Immature natural killer cell (primary cell): ENCODE data around the gene FGFR2. TPM values are rescaled to one million over a fixed set of nuclear protein-coding genes. Genes with fewer than 3 reads are reported as not detected.

Experiments
- DNase-seq, 3 donors: peaks; one replicate each; pipeline ENCODE4 v3.0.0; 2022; ENCODE audit warnings: mixed read lengths in 1 of 3
- H3K27ac Mint-ChIP-seq, 6 donors: one replicate each; pipeline ENCODE4 v1.8.0; 2020; ENCODE audit warnings: mixed read lengths in 6 of 6, mild to moderate bottlenecking in 5 of 6, inconsistent platforms in 4 of 6, moderate library complexity in 3 of 6
- H3K27me3 Mint-ChIP-seq, 3 donors: one replicate each; pipeline ENCODE4 v1.8.0; 2020 to 2021; ENCODE audit warnings: low read depth in 3 of 3, mild to moderate bottlenecking in 3 of 3, mixed read lengths in 3 of 3, moderate library complexity in 3 of 3, inconsistent platforms in 1 of 3
- H3K36me3 Mint-ChIP-seq, 3 donors: one replicate each; pipeline ENCODE4 v1.8.0; 2020; ENCODE audit warnings: mixed read lengths in 3 of 3, inconsistent platforms in 2 of 3, mild to moderate bottlenecking in 2 of 3
- H3K4me1 Mint-ChIP-seq, 2 donors: one replicate each; pipeline ENCODE4 v1.8.0; 2020; ENCODE audit warnings: inconsistent platforms in 2 of 2, mild to moderate bottlenecking in 2 of 2, mixed read lengths in 2 of 2, moderate library complexity in 1 of 2
- H3K4me3 Mint-ChIP-seq, 5 donors: one replicate each; pipeline ENCODE4 v1.8.0; 2020; ENCODE audit warnings: mild to moderate bottlenecking in 5 of 5, mixed read lengths in 5 of 5, inconsistent platforms in 3 of 5, moderate library complexity in 3 of 5
- H3K9me3 Mint-ChIP-seq, 6 donors: one replicate each; pipeline ENCODE4 v1.8.0; 2020; ENCODE audit warnings: mild to moderate bottlenecking in 6 of 6, mixed read lengths in 6 of 6, inconsistent platforms in 4 of 6, moderate library complexity in 3 of 6
- polyA plus RNA-seq, 3 donors: library from polyadenylated mRNA; unstranded; fragments of 300-500 nt; fragmentation: Illumina TruSeq; gene quantifications; one replicate each; pipeline ENCODE4 v1.2.3, GENCODE V29; 2021

The FGFR2 gene
- polyA plus RNA-seq, 3 donors from 2014 or later = not detected

DNA sequence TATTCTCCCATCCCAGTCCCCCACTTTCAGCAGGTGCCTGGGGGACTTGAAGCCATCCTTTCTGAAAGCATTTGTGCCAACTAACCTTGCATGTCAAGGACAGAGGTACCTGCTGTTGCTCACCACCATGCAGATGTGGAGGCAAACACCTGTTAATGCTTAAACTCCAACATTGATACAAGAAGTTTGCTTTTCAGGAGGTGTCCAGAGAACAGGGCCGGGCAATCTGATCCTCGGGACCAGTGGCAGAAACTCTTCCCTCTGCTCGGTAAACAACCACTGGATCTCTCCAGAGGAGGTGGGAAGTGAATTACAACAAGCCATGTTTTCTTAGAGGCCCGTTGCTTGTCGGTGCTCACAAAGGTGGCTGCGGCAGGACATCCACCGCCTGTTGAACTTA, 54.7 kb downstream of the FGFR2 start:
- DNase-seq = no peak
- H3K36me3 Mint-ChIP-seq = no peaks in the 10 kb centered on the region
- no peak overlapping the region for H3K27ac Mint-ChIP-seq
- no peak overlapping the region for H3K4me3 Mint-ChIP-seq
- peaks cover 0 to 3% (median 0%) of the 10 kb centered on the region in 6 donors for H3K9me3 Mint-ChIP-seq
- H3K27me3 Mint-ChIP-seq = peaks cover 0 to 7% (median 2%) of the 10 kb centered on the region in 3 donors
- H3K4me1 Mint-ChIP-seq = no peaks in the 10 kb centered on the region

DNA sequence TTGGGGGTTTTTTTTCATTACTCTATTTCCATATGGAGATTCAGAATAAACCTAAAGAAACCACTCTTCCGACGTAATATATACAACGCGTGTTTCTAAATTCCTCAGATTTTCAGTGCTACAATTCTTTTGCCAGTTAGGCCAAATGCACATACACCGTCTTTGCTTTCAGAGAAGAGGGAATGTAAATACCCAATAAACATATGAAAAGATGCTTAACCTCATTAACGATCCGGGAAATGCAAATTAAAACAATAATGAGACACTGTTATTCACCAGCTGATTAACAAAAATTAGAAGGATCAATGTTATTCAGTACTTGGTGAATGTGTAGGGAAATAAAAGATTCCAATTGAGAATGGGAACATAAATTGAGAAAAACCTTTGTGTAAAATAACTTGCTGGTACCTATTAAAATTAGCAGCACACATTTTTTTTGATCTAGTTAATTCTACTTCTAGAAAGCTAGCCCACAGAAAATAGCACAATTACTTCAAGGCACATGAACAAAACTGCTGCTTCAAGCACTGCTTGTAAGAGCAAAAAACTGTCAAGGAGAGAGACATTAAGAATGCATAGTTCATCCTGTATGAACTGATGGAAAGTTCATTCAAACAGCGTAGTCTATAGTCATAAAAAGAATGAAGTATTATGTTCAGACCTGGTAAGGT, 56.7 kb downstream of the FGFR2 start:
- no peaks in the 10 kb centered on the region for H3K36me3 Mint-ChIP-seq
- H3K27me3 Mint-ChIP-seq = peaks cover 0 to 7% (median 2%) of the 10 kb centered on the region in 3 donors
- H3K4me3 Mint-ChIP-seq = no peak overlapping the region
- peaks cover 0 to 2% (median 0%) of the 10 kb centered on the region in 6 donors for H3K9me3 Mint-ChIP-seq
- H3K27ac Mint-ChIP-seq = no peak overlapping the region
- no peak for DNase-seq
- H3K4me1 Mint-ChIP-seq = no peaks in the 10 kb centered on the region

DNA sequence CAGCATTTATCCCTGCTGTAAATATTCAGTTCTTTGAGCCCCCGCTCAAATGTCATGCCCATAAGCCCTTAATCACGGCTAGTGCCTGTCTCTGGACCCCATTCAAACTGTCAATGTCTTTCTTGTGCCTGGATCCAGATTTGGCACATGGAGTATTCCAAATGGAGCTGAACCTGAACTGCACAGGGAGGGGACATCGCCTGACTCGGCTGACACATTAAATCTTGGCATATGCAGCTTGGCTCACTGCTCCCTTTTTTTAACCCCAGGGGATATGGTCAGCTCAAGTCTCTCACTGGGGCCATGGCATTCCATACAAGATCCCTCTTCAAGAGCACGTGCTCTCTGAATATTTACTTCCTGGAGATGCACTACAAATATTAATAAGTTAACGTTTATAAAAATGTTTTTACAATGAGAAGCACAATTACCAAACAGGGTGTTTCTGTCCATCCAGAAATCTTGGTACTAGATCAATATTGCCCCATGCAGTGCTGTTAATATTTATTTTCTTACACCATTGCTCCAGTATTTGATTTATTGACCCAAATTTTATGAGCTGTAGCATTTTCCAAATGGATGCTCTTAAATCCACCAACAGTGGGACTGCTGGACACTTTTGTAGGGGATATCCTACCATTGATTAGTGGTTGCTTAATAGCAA, 57.4 kb downstream of the FGFR2 start:
- Mint-ChIP-seq H3K27ac (no peak overlapping the region), H3K4me1 (no peaks in the 10 kb centered on the region), H3K27me3 (peaks cover 0 to 7% (median 0%) of the 10 kb centered on the region in 3 donors), H3K4me3 (no peak overlapping the region), H3K9me3 (peaks cover 0 to 2% (median 0%) of the 10 kb centered on the region in 6 donors), H3K36me3 (no peaks in the 10 kb centered on the region)
- DNase-seq = no peak

DNA sequence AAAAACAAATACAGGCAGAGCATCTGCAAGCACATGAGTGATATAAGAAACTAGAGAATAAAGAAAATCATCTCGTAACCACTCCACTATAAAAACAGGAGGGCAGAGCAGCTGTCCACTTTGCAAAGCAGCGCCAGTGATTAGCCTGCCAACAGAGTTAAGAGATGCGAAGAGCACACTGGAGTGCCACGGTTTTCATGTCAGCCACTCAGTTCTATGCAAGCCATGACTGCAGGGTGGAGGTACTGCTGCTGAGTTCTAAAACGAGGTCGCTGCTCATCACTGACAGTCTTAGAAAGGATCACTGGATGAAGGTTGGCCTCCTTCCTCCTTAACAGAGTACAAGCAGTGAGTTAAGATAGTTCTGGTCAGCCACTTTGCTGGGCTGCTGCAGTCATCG, 58.5 kb downstream of the FGFR2 start:
- no peak for DNase-seq
- peaks cover 0 to 7% (median 0%) of the 10 kb centered on the region in 3 donors for H3K27me3 Mint-ChIP-seq
- H3K4me3 Mint-ChIP-seq = no peak overlapping the region
- H3K36me3 Mint-ChIP-seq = no peaks in the 10 kb centered on the region
- peaks cover 0 to 2% (median 0%) of the 10 kb centered on the region in 6 donors for H3K9me3 Mint-ChIP-seq
- no peaks in the 10 kb centered on the region for H3K4me1 Mint-ChIP-seq
- H3K27ac Mint-ChIP-seq = no peak overlapping the region

DNA sequence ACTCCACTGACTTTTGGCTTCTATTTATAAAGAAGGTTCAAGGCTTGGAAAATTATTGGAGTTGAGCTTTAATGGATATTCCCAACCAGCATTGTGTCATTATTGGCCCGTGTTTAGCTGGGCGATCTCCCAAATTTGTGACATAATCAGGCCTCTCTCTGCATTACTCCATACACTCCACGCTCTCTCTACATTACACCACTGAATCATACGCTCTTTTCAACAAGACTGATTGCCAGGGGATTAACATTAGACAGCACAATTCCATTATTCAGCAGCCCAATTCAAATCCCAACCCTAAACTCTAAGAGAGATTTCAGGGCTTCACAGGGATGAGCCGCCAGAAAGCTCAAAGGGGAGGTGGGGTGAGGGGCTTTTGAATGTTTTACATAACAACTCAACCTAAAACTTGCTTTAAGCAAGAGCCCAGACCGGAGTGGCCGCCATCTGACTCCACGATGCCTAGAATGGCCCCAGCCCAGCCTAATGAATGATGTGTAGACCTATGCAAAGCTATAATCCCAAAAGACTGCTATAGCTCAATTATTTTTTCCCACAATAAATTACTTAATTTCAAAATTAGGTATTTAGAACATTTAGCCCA, 61.8 kb downstream of the FGFR2 start:
- Mint-ChIP-seq H3K4me1 (no peaks in the 10 kb centered on the region), H3K36me3 (no peaks in the 10 kb centered on the region), H3K27ac (no peak overlapping the region), H3K27me3 (peaks cover 0 to 7% (median 0%) of the 10 kb centered on the region in 3 donors), H3K9me3 (peaks cover 0 to 2% (median 0%) of the 10 kb centered on the region in 6 donors), H3K4me3 (no peak overlapping the region)
- DNase-seq = no peak

DNA sequence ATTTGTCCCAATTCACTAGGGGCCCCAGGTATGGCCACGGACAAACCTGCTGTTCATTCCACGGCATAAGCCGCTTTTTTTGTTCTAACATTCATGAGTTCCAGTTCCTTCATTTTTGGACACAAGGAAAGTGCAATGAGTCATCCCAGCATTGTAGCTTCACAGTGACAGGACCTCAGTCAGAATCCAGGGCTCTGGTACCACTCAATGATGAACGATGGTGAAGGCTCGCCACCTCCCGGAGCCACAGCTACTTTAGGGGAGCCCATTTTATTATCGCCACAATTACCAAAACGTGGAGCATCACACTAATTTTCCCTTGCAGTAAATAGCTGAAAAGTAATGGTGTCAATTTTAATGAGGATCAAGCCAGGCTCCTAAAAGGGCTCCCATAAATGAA, 62.9 kb downstream of the FGFR2 start:
- Mint-ChIP-seq H3K9me3 (peaks cover 0 to 2% (median 0%) of the 10 kb centered on the region in 6 donors), H3K36me3 (no peaks in the 10 kb centered on the region), H3K27ac (no peak overlapping the region), H3K4me3 (no peak overlapping the region), H3K4me1 (no peaks in the 10 kb centered on the region), H3K27me3 (peaks cover 0 to 1% (median 0%) of the 10 kb centered on the region in 3 donors)
- no peak for DNase-seq

DNA sequence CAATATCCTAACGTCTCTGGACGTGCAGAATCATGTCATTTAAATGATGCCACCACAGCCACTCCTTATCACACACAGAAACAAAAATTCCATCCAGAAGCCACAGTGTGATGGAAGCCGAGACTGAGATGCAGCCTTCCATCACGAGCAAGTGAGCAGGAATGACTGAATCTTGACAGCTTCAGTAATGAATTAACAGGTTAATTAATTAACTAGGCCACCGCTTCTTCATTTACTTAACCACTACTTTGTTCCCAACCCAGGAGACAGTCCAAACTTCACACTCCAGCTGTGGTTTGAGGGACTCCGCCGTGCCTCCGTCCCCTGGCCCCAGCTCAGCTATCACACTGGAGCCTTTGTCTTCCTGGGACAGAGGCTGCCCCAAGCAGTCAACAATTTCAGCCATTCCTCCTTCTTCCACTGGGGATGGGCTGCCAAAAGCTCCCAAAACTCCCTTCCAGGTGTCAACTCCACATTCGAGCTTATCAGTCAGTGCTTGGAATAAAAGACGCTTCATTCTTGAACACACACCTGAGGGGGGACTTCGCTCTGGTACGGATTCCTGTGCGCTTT, 65.9 kb downstream of the FGFR2 start:
- H3K4me3 Mint-ChIP-seq = no peak overlapping the region
- H3K9me3 Mint-ChIP-seq = peaks cover 0 to under 1% (median 0%) of the 10 kb centered on the region in 6 donors
- no peaks in the 10 kb centered on the region for H3K36me3 Mint-ChIP-seq
- H3K27me3 Mint-ChIP-seq = peaks cover 0 to 6% (median 1%) of the 10 kb centered on the region in 3 donors
- H3K27ac Mint-ChIP-seq = no peak overlapping the region
- no peaks in the 10 kb centered on the region for H3K4me1 Mint-ChIP-seq
- no peak for DNase-seq

DNA sequence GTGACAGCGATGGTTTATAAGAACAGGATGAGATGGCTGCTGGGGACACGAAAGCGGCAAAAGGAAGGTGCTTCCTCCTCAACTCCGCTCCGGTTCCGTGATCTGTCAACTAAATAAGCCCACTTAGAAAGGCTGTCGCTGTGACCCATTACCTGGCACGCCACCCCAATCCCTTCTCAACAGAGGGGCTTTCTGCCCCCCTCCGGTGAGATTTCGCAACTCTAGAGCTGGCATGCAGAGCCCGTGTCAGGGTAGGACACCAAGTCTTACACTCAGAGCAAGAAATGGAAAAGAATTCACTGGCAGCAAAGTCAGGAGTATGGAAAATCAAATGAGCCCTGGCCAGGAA, 66.4 kb downstream of the FGFR2 start:
- Mint-ChIP-seq H3K27ac (no peak overlapping the region), H3K36me3 (no peaks in the 10 kb centered on the region), H3K27me3 (peaks cover 0 to 6% (median 2%) of the 10 kb centered on the region in 3 donors), H3K4me1 (no peaks in the 10 kb centered on the region), H3K4me3 (no peak overlapping the region), H3K9me3 (no peaks in the 10 kb centered on the region)
- no peak for DNase-seq

DNA sequence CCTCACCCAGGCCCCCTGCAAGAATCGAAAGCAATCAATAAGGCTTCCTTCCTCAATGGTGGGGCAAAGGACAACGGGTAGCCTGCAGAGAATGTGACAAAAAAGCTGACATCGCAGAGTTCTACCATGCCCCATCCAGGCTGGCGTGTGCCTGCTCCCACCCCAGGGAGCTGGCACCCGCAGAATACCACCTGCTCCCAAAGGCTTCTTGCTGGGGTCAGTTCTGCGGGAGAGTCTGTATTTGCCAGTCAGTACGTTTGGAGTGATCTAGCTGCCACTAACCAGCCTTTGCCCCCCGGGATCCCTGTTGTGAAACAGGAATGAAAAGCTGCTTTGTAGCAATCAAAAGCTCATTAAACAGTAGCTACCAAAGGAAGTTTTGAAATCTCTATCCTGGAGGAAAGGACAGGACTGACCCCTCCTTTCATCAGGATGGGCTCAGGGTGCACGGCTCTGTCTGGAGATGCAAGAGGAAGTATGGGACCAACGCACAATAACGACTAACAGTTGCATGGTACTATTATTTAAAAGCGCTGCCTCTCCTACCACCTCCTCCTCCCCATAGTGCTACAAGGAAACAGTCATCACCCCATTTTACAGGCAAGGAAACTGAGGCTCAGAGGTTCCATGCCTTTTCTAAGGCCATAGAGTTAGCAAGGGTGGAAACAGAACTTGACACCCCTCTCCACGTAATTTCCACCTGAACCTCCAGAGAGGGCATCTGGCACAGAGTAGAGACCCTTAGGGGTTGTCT, 67.0 kb downstream of the FGFR2 start:
- peaks cover 0 to 6% (median 4%) of the 10 kb centered on the region in 3 donors for H3K27me3 Mint-ChIP-seq

DNA sequence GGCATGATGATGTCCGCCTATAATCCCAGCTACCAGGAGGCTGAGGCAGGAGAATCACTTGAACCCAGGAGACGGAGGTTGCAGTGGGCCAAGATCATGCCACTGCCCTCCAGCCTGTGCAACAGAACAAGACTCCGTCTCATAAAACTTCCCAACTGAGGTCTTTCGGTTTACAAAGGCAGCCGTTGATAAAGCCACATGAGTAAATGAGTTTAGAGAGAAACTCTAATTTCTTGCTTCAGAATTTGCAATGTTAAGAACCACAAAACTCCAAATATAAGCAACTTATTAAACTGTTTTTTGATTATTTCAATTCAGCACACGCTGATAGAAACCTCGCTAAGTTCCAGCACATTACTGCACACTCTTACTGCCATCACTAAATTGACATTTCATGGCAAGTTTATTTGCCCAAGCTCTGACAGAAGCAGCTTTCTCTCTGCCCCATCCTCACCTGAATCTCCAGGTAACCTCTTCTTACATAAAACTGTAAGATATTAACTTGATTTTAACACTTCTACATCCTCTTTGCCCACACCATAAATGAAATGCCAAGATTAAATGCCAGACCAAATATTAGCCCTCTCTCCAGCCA, 67.7 kb downstream of the FGFR2 start:
- H3K36me3 Mint-ChIP-seq = no peaks in the 10 kb centered on the region
- no peaks in the 10 kb centered on the region for H3K4me1 Mint-ChIP-seq
- no peak for DNase-seq
- H3K27me3 Mint-ChIP-seq = peaks cover 0 to 6% (median 4%) of the 10 kb centered on the region in 3 donors
- H3K4me3 Mint-ChIP-seq = no peak overlapping the region
- H3K27ac Mint-ChIP-seq = no peak overlapping the region
- H3K9me3 Mint-ChIP-seq = no peaks in the 10 kb centered on the region

More for the DNA sequence above, 67.0 kb downstream of the FGFR2 start:
- Mint-ChIP-seq H3K9me3 (no peaks in the 10 kb centered on the region), H3K27ac (no peak overlapping the region), H3K4me1 (no peaks in the 10 kb centered on the region), H3K36me3 (no peaks in the 10 kb centered on the region), H3K4me3 (no peak overlapping the region)
- no peak for DNase-seq

DNA sequence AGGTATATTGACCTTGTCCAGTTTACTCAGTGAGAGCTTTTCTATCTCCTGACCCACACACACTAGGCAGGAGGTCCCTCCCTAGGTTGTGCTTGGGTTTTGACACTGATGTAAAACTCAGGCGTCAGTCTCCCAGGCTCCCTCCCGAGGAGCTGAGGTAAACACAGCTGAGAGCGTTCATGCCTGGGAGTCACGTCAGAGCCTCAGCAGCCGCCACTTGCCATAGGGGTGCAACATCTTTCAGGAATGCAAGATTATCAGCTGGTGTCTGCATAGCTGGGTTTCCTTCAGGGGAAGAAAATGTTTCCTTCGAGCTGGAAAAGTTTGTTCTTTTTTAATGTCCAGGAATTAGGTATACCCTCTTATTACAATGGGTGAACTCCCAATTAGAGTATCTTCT, 70.6 kb downstream of the FGFR2 start:
- H3K27ac Mint-ChIP-seq = no peak overlapping the region
- H3K4me1 Mint-ChIP-seq = no peaks in the 10 kb centered on the region
- no peak for DNase-seq
- H3K36me3 Mint-ChIP-seq = no peaks in the 10 kb centered on the region
- H3K27me3 Mint-ChIP-seq = peaks cover 3 to 6% (median 4%) of the 10 kb centered on the region in 3 donors
- no peak overlapping the region for H3K4me3 Mint-ChIP-seq
- H3K9me3 Mint-ChIP-seq = no peaks in the 10 kb centered on the region

DNA sequence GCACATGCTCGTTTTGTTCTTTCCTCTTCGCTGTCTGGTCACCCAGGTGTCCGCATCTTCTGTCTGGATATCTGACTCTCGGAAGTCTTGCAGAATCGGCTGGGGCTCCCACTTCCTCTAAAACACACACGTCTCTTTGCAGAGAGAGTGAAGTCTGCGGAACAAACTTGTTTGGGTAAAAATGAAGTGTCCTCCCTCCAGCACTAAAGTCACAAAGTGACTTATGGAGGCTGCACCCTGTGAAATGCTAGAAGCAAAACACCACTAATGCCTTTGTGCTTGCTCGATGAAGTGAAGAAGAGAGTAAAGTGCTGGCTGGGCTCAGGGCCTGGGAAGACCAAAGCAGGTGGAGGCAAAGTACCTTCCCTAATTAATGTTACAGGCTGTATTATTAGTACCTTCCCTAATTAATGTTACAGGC, 71.4 kb downstream of the FGFR2 start:
- Mint-ChIP-seq H3K9me3 (peaks cover 0 to 2% (median 0%) of the 10 kb centered on the region in 6 donors), H3K4me1 (no peaks in the 10 kb centered on the region), H3K36me3 (no peaks in the 10 kb centered on the region), H3K27ac (peak overlapping the region in 1 of 6 donors; percentile 17), H3K4me3 (no peak overlapping the region), H3K27me3 (peaks cover 3 to 6% (median 4%) of the 10 kb centered on the region in 3 donors)
- DNase-seq = no peak

DNA sequence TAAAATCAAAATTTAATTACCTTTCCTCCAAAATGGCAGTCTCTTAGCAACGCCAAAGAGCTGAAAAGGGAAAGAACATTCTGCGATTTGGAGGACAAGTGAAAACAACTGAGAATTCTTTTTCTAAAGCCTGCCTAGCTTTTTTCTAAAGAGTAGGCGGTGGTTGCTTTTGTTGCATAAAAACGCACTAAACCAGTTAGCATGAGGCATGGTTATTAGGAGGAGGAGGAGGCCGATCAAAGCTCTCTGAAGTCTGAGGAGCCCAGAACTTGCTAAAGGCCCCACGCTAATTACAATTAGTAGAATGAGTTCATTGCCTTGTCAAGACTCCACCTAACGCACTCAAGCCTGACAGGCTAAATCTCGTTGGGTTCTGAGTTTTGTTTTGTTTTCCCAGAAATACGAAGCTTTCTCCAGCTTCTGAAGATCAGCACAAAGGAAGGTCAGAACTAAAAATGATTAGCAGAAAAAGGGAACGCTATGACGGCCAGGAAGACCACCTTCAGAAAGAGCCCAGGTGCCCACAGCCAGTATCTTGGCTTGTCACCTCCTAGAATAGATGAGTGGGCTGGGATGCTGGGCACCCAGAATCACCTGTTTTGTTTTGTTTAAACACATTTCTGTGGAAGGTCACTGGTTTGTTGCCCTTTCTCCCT, 72.0 kb downstream of the FGFR2 start:
- Mint-ChIP-seq H3K27ac (no peak overlapping the region), H3K36me3 (no peaks in the 10 kb centered on the region), H3K9me3 (peaks cover 0 to 2% (median 0%) of the 10 kb centered on the region in 6 donors), H3K4me1 (no peaks in the 10 kb centered on the region), H3K4me3 (no peak overlapping the region), H3K27me3 (peaks cover 3 to 6% (median 4%) of the 10 kb centered on the region in 3 donors)
- no peak for DNase-seq
